HepG2 (cell line): ENCODE results near the gene ATP8A1. TPM values are rescaled to one million over a fixed set of nuclear protein-coding genes. Genes with fewer than 3 reads are reported as not detected.

ENCODE experiments used
- ATAC-seq: fragments of 200-7000 bp; cut with Tn5 transposase; 3 replicates; pipeline ENCODE4 v1.9.1; 2020; ENCODE audit warnings: mild to moderate bottlenecking, moderate library complexity
- BruUV-seq: library from RNA; stranded (reverse); fragments of 400-500 nt; replicated peaks from 2 replicates; lab custom pipeline; 2021; lab: Mats Ljungman, UMichigan
- CTCF ChIA-PET: fragments of 300-600 bp; formaldehyde crosslinking; extraction: SDS; loops from one replicate; lab custom pipeline; 2021; ENCODE audit warnings: low total read pairs, inconsistent platforms, low intra/inter-chr PET ratio; lab: Yijun Ruan, JAX
- POLR2A ChIA-PET: fragments of 350-600 bp; sonication (Branson Sonifier 250); formaldehyde crosslinking; loops from one replicate; lab custom pipeline; 2020; ENCODE audit warnings: antibody characterized with exemption, inconsistent platforms; lab: Yijun Ruan, JAX
- DNase-seq: peaks from one replicate; pipeline ENCODE4 v3.0.0-alpha.2; 2015; ENCODE audit warnings: low spot score
- FAIRE-seq: peaks from 3 replicates; lab custom pipeline; 2011; peaks lifted over from hg19 to GRCh38; lab: Jason Lieb, UNC
- H2AFZ ChIP-seq: one replicate; pipeline ENCODE4 v1.6.1; 2011; ENCODE audit warnings: low read length, inconsistent platforms
- H3K27ac ChIP-seq: fragments of 300-600 bp; 3 replicates; pipeline ENCODE4 v1.8.0; 2011; ENCODE audit warnings: mixed run types, mild to moderate bottlenecking, mixed read lengths, low read length, inconsistent platforms; ENCODE audit not compliant: insufficient read depth; ENCODE audit errors: extremely low read length
- H3K27me3 ChIP-seq, 2 experiments: fragments of 200-600 bp in 1 of 2; 2 replicates in 1 of 2; 3 replicates in 1 of 2; pipeline versions ENCODE4 v1.6.0 to v1.8.0; 2011; ENCODE audit warnings: low read length in 2 of 2, mild to moderate bottlenecking in 2 of 2, moderate library complexity in 2 of 2, inconsistent platforms in 1 of 2; ENCODE audit not compliant: insufficient read depth in 2 of 2, control insufficient read depth in 1 of 2
- H3K36me3 ChIP-seq, 2 experiments: fragments of 200-600 bp in 1 of 2; replicated peaks in 1 of 2; 2 replicates in 1 of 2; 3 replicates in 1 of 2; pipeline versions ENCODE4 v1.5.1 to v1.8.0; 2011; ENCODE audit warnings: low read length in 2 of 2, inconsistent platforms in 1 of 2; ENCODE audit not compliant: insufficient read depth in 2 of 2, control insufficient read depth in 1 of 2
- H3K4me1 ChIP-seq: 2 replicates; pipeline ENCODE4 v1.5.1; 2012; ENCODE audit warnings: low read length, inconsistent platforms; ENCODE audit not compliant: insufficient read depth
- H3K4me2 ChIP-seq: 2 replicates; pipeline ENCODE4 v1.6.0; 2011; ENCODE audit warnings: low read depth, low read length, inconsistent platforms
- H3K4me3 ChIP-seq, 3 experiments: fragments of 200-600 bp in 1 of 3; sonication (generic), shearing (Covaris generic) in 1 of 3; replicated peaks in 1 of 3; 2 replicates each; pipeline ENCODE4 v1.5.1; 2011 to 2016; ENCODE audit warnings: low read length in 3 of 3, inconsistent platforms in 2 of 3, low read depth in 2 of 3, mild to moderate bottlenecking in 2 of 3, control low read depth in 1 of 3, mixed read lengths in 1 of 3; ENCODE audit not compliant: insufficient read depth in 1 of 3
- H3K79me2 ChIP-seq: one replicate; pipeline ENCODE4 v1.6.1; 2011; ENCODE audit warnings: low read length, inconsistent platforms; ENCODE audit not compliant: insufficient read depth
- H3K9ac ChIP-seq: 2 replicates; pipeline ENCODE4 v1.6.0; 2011; ENCODE audit warnings: mild to moderate bottlenecking, low read depth, low read length, inconsistent platforms; ENCODE audit not compliant: insufficient read depth
- H3K9me3 ChIP-seq: 2 replicates; pipeline ENCODE4 v1.5.1; 2012; ENCODE audit warnings: mild to moderate bottlenecking, low read length
- H4K20me1 ChIP-seq: 2 replicates; pipeline ENCODE4 v1.6.0; 2011; ENCODE audit warnings: inconsistent platforms, mild to moderate bottlenecking, low read length, moderate library complexity; ENCODE audit not compliant: insufficient read depth
- BATF2 ChIP-seq: sonication (generic); formaldehyde crosslinking; IDR thresholded peaks from 2 replicates; pipeline ENCODE4 v1.8.0; 2022; ENCODE audit warnings: mild to moderate bottlenecking, missing genetic modification reagents, moderate library complexity
- DR1 ChIP-seq: sonication (generic); formaldehyde crosslinking; IDR thresholded peaks from 2 replicates; pipeline ENCODE4 v1.8.0; 2021; ENCODE audit warnings: mild to moderate bottlenecking, missing genetic modification reagents, inconsistent platforms
- FIP1L1 ChIP-seq: fragments of 200-400 bp; formaldehyde crosslinking; IDR thresholded peaks from 2 replicates; pipeline ENCODE4 v1.6.1; 2018; ENCODE audit warnings: low read depth, mild to moderate bottlenecking, low read length, moderate library complexity, borderline replicate concordance; ENCODE audit not compliant: insufficient read depth
- TAF15 ChIP-seq: fragments of 200-400 bp; formaldehyde crosslinking; IDR thresholded peaks from one replicate; pipeline ENCODE4 v1.6.1; 2018; ENCODE audit warnings: mild to moderate bottlenecking, low read depth, low read length; ENCODE audit not compliant: poor library complexity, severe bottlenecking
- ZBTB46 ChIP-seq: sonication (generic); formaldehyde crosslinking; IDR thresholded peaks from 2 replicates; pipeline ENCODE4 v1.4.0; 2020; ENCODE audit warnings: mild to moderate bottlenecking, missing genetic modification reagents, borderline replicate concordance
- ZFP1 ChIP-seq: IDR thresholded peaks from 2 replicates; pipeline ENCODE4 v1.6.1; 2016
- ZFP41 ChIP-seq: sonication (generic); formaldehyde crosslinking; IDR thresholded peaks from 2 replicates; pipeline ENCODE4 v1.4.0; 2020; ENCODE audit warnings: mild to moderate bottlenecking, missing genetic modification reagents, borderline replicate concordance
- ZNF576 ChIP-seq: sonication (generic); formaldehyde crosslinking; IDR thresholded peaks from 2 replicates; pipeline ENCODE4 v1.4.0; 2020; ENCODE audit warnings: mild to moderate bottlenecking, missing genetic modification reagents
- WGBS: methylation state at CpG from one replicate; pipeline ENCODE4 v1.1.6; 2017; ENCODE audit warnings: low lambda C conversion rate; 5-methylcytosine and 5-hydroxymethylcytosine counted together
- in situ Hi-C: cut with HindIII; loops from 2 replicates; pipeline ENCODE4 v1.10.0; 2017; ENCODE audit warnings: low pct_unique_long_range_greater_than_20kb; ENCODE audit not compliant: extremely low pct_ligation_motif_present
- intact Hi-C: fragments of 100-400 bp; cut with micrococcal nuclease; formaldehyde crosslinking; loops from one replicate; pipeline ENCODE4 v1.10.0; 2022; ENCODE audit not compliant: unreplicated experiment
- polyA plus RNA-seq, 8 experiments: library from polyadenylated mRNA; depleted of rRNA in 3 of 8; stranded (reverse) in 7 of 8; unstranded in 1 of 8; fragments of >200 nt; fragmentation: Illumina TruSeq in 4 of 8; extraction: Trizol in 4 of 8; gene quantifications; 2 replicates each; pipeline versions ENCODE4 v1.2.1 to v1.2.3, GENCODE V29; 2011 to 2016; ENCODE audit warnings: low read depth in 4 of 8, missing spikeins in 1 of 8, mixed read lengths in 1 of 8; ENCODE audit not compliant: insufficient read depth in 1 of 8
- total RNA-seq, 5 experiments: library from RNA; depleted of rRNA; stranded (reverse); fragments of >200 nt; fragmentation: Illumina TruSeq; extraction: Trizol; gene quantifications; 2 replicates each; pipeline ENCODE4 v1.2.3, GENCODE V29; 2016; ENCODE audit warnings: low read depth in 1 of 5

Gene ATP8A1
- total and polyA plus RNA-seq, 2 of the 13 experiments (the other 11 are each of a cell fraction or from before 2014, with no cell fraction given): 1.7 to 6.2 TPM

GRCh38 chr4:42630908-42631307 lies 26.0 kb downstream of the ATP8A1 start (continued):
- no peak for TF ChIP-seq ZFP1
- no peak for TF ChIP-seq TAF15
- no peak for TF ChIP-seq DR1 (CRISPR knock-in tag)
- TF ChIP-seq, all 625 proteins: peak for 0

GRCh38 chr4:42628740-42629139 lies 28.2 kb downstream of the ATP8A1 start:
- CTCF ChIA-PET: no interaction called here
- TF ChIP-seq BATF2 (CRISPR knock-in tag): no peak
- no TSS peak for BruUV-seq
- FAIRE-seq (no peak), ATAC-seq (no peak), DNase-seq (no peak)
- Histone ChIP-seq H3K9me3 (no peaks in the 10 kb centered on the region), H3K9ac (no peak overlapping the region), H2AFZ (no peak overlapping the region), H3K4me1 (no peaks in the 10 kb centered on the region), H3K36me3 (no peaks in the 10 kb centered on the region), H3K27ac (no peak overlapping the region), H3K79me2 (no peaks in the 10 kb centered on the region), H3K4me2 (no peak overlapping the region), H4K20me1 (no peaks in the 10 kb centered on the region), H3K27me3 (no peaks in the 10 kb centered on the region; a peak in 1 of 5 replicates), H3K4me3 (no peak overlapping the region)
- POLR2A ChIA-PET: no interaction called here
- intact Hi-C loops: no loop called here
- in situ Hi-C loops: no loop called here
- 51% methylated on average over 4 of the region's 4 CpGs for WGBS

GRCh38 chr4:42627885-42628646 lies 28.8 kb downstream of the ATP8A1 start:
- intact Hi-C loops: no loop called here

More at GRCh38 chr4:42627885-42628646, 28.8 kb downstream of the ATP8A1 start:
- Histone ChIP-seq H3K4me3 (no peak overlapping the region), H3K4me2 (no peak overlapping the region), H2AFZ (no peak overlapping the region), H3K36me3 (no peaks in the 10 kb centered on the region), H3K79me2 (no peaks in the 10 kb centered on the region), H3K9me3 (no peaks in the 10 kb centered on the region), H3K27ac (no peak overlapping the region), H3K9ac (no peak overlapping the region), H4K20me1 (no peaks in the 10 kb centered on the region), H3K27me3 (no peaks in the 10 kb centered on the region; a peak in 1 of 5 replicates), H3K4me1 (no peaks in the 10 kb centered on the region)
- TF ChIP-seq ZBTB46 (CRISPR knock-in tag) (no peak), ZFP41 (CRISPR knock-in tag) (no peak), ZNF576 (CRISPR knock-in tag) (no peak), FIP1L1 (no peak)
- FAIRE-seq (no peak), ATAC-seq (no peak), DNase-seq (no peak)
- ChIA-PET POLR2A (no interaction called here), CTCF (no interaction called here)
- 51% methylated on average over 9 of the region's 9 CpGs for WGBS
- BruUV-seq: no TSS peak
- in situ Hi-C loops: no loop called here
